ENCODE measurements around the gene TMEM53.

DNA sequence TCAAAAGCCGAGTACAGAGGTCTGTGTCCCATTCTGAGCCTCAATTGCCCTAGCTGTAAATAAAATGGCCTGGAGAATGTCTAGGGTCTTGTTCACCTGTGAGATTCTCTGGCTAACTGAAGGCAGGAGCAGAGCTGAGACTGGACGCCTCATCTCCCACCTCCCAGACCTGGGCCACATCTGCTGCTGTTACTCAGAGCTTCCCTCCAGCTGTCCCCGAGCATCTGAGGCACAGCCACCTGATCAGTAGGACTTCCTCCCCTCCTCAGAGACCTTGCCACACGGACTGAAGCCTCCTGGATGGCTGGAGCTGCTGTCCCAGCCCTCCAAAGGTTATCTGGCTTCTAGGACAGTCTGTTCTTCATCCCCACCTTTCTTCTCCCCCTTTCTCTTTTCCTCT is 62.4 kb downstream of the TMEM53 start:
- TF ChIP-seq, protein P1, sequence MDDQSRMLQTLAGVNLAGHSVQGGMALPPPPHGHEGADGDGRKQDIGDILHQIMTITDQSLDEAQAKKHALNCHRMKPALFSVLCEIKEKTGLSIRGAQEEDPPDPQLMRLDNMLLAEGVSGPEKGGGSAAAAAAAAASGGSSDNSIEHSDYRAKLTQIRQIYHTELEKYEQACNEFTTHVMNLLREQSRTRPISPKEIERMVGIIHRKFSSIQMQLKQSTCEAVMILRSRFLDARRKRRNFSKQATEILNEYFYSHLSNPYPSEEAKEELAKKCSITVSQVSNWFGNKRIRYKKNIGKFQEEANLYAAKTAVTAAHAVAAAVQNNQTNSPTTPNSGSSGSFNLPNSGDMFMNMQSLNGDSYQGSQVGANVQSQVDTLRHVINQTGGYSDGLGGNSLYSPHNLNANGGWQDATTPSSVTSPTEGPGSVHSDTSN (IDR thresholded peaks at IDR 0.05), result no peak
- TF ChIP-seq, protein P2, sequence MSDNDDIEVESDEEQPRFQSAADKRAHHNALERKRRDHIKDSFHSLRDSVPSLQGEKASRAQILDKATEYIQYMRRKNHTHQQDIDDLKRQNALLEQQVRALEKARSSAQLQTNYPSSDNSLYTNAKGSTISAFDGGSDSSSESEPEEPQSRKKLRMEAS (IDR thresholded peaks at IDR 0.05; ENCODE audit: low read depth), result no peak
- TF ChIP-seq, protein P3, sequence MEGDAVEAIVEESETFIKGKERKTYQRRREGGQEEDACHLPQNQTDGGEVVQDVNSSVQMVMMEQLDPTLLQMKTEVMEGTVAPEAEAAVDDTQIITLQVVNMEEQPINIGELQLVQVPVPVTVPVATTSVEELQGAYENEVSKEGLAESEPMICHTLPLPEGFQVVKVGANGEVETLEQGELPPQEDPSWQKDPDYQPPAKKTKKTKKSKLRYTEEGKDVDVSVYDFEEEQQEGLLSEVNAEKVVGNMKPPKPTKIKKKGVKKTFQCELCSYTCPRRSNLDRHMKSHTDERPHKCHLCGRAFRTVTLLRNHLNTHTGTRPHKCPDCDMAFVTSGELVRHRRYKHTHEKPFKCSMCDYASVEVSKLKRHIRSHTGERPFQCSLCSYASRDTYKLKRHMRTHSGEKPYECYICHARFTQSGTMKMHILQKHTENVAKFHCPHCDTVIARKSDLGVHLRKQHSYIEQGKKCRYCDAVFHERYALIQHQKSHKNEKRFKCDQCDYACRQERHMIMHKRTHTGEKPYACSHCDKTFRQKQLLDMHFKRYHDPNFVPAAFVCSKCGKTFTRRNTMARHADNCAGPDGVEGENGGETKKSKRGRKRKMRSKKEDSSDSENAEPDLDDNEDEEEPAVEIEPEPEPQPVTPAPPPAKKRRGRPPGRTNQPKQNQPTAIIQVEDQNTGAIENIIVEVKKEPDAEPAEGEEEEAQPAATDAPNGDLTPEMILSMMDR (IDR thresholded peaks at IDR 0.05), result no peak
- TF ChIP-seq SIN3A (IDR thresholded peaks at IDR 0.05; ENCODE audit: borderline replicate concordance, low read depth, low read length) (no peak), EP300 (IDR thresholded peaks at IDR 0.05; ENCODE audit: borderline replicate concordance in 1 of 2, low read depth in 1 of 2, low read length in 1 of 2) (no peak)
